Neuronal stem cell (in vitro differentiated cells): ENCODE measurements around the gene CEP295NL.
A peak's percentile ranks its signal among the peaks of the same experiment; 100 is the strongest.
"Not testable (repeated sequence)": the region's sequence is repeated elsewhere in the genome, so short reads cannot be mapped to it uniquely, and the experiment has no call there.

Experiments used
- DNase-seq: peaks from one replicate; pipeline ENCODE4 v3.0.0-alpha.2; 2013; ENCODE audit warnings: low spot score
- H2AFZ ChIP-seq: one replicate; pipeline ENCODE4 v1.6.1; 2013; ENCODE audit warnings: mild to moderate bottlenecking, low read length, inconsistent platforms
- H2AK5ac ChIP-seq: 2 replicates; pipeline ENCODE4 v1.6.1; 2013; ENCODE audit warnings: low read depth, mild to moderate bottlenecking, inconsistent platforms, low read length, moderate library complexity, mixed read lengths
- H2BK120ac ChIP-seq: 2 replicates; pipeline ENCODE4 v1.6.1; 2013; ENCODE audit warnings: low read depth, mild to moderate bottlenecking, inconsistent platforms, low read length, moderate library complexity, mixed read lengths
- H2BK12ac ChIP-seq: one replicate; pipeline ENCODE4 v1.6.1; 2013; ENCODE audit warnings: low read length, inconsistent platforms
- H2BK15ac ChIP-seq: 2 replicates; pipeline ENCODE4 v1.6.1; 2013; ENCODE audit warnings: mild to moderate bottlenecking, low read length, inconsistent platforms, mixed read lengths
- H2BK5ac ChIP-seq: one replicate; pipeline ENCODE4 v1.6.1; 2013; ENCODE audit warnings: inconsistent platforms, mild to moderate bottlenecking, low read length, moderate library complexity
- H3K14ac ChIP-seq: one replicate; pipeline ENCODE4 v1.6.1; 2013; ENCODE audit warnings: low read length, inconsistent platforms
- H3K18ac ChIP-seq: 2 replicates; pipeline ENCODE4 v1.6.1; 2013; ENCODE audit warnings: low read length, inconsistent platforms
- H3K23ac ChIP-seq: 2 replicates; pipeline ENCODE4 v1.6.1; 2013; ENCODE audit warnings: low read depth, mild to moderate bottlenecking, mixed read lengths, low read length, inconsistent platforms; ENCODE audit not compliant: poor library complexity
- H3K27ac ChIP-seq: replicated peaks from 3 replicates; pipeline ENCODE4 v1.5.1; 2013; ENCODE audit warnings: low read length, inconsistent platforms
- H3K27me3 ChIP-seq, 3 experiments: 2 replicates each; pipeline ENCODE4 v1.6.1; 2013; ENCODE audit warnings: low read length in 3 of 3, mild to moderate bottlenecking in 2 of 3, inconsistent platforms in 1 of 3, low read depth in 1 of 3, mixed read lengths in 1 of 3, moderate library complexity in 1 of 3; ENCODE audit not compliant: control insufficient read depth in 3 of 3, insufficient read depth in 3 of 3
- H3K36me3 ChIP-seq, 2 donors: replicated peaks in 1 of 2; 2 replicates each; pipeline ENCODE4 v1.6.1; 2013; ENCODE audit warnings: low read length in 2 of 2; ENCODE audit not compliant: control insufficient read depth in 2 of 2, insufficient read depth in 2 of 2
- H3K4ac ChIP-seq: 2 replicates; pipeline ENCODE4 v1.6.1; 2013; ENCODE audit warnings: inconsistent platforms, mild to moderate bottlenecking, low read length, moderate library complexity
- H3K4me1 ChIP-seq, 2 donors: 1 replicate in 1 of 2; 2 replicates in 1 of 2; pipeline ENCODE4 v1.6.1; 2013; ENCODE audit warnings: low read length in 2 of 2, low read depth in 1 of 2; ENCODE audit not compliant: control insufficient read depth in 2 of 2, insufficient read depth in 1 of 2
- H3K4me2 ChIP-seq: one replicate; pipeline ENCODE4 v1.6.1; 2013; ENCODE audit warnings: mild to moderate bottlenecking, low read length, inconsistent platforms; ENCODE audit not compliant: insufficient read depth, poor library complexity, severe bottlenecking
- H3K4me3 ChIP-seq, 2 donors: 2 replicates each; pipeline ENCODE4 v1.5.1; 2013; ENCODE audit warnings: low read length in 2 of 2, mild to moderate bottlenecking in 2 of 2, inconsistent platforms in 1 of 2, moderate library complexity in 1 of 2
- H3K79me1 ChIP-seq: one replicate; pipeline ENCODE4 v1.6.1; 2013; ENCODE audit warnings: low read depth, mild to moderate bottlenecking, inconsistent platforms, low read length, moderate library complexity
- H3K9ac ChIP-seq: one replicate; pipeline ENCODE4 v1.6.1; 2013; ENCODE audit warnings: mild to moderate bottlenecking, low read depth, low read length, inconsistent platforms; ENCODE audit not compliant: poor library complexity
- H3K9me3 ChIP-seq, 2 donors: replicated peaks in 1 of 2; 2 replicates each; pipeline versions ENCODE3 to v1.6.1; 2013; ENCODE audit warnings: low read length in 2 of 2, mild to moderate bottlenecking in 2 of 2, inconsistent platforms in 1 of 2, low read depth in 1 of 2, mixed read lengths in 1 of 2, moderate library complexity in 1 of 2; ENCODE audit not compliant: control insufficient read depth in 2 of 2, insufficient read depth in 1 of 2
- H4K8ac ChIP-seq: one replicate; pipeline ENCODE4 v1.6.1; 2013; ENCODE audit warnings: low read depth, mild to moderate bottlenecking, inconsistent platforms, low read length, moderate library complexity
- H4K91ac ChIP-seq: one replicate; pipeline ENCODE4 v1.6.1; 2013; ENCODE audit warnings: low read length, low read depth, mild to moderate bottlenecking, inconsistent platforms; ENCODE audit not compliant: poor library complexity
- WGBS, 2 donors: extraction: QIAGEN DNeasy Blood & Tissue Kit; methylation state at CpG; one replicate each; pipeline ENCODE4 v1.1.7; 2013; ENCODE audit warnings: missing lambda C conversion rate in 2 of 2, mixed read lengths in 1 of 2; ENCODE audit not compliant: insufficient read length in 2 of 2, insufficient replicate concordance in 1 of 2; ENCODE audit errors: extremely low coverage in 2 of 2; 5-methylcytosine and 5-hydroxymethylcytosine counted together

Gene CEP295NL

GRCh38 chr17:78904371-78904770, 1.4 kb upstream of the CEP295NL start:
- H2BK5ac ChIP-seq = no peak overlapping the region
- peaks cover 0 to under 1% of the 10 kb centered on the region in 2 donors for H3K9me3 ChIP-seq
- H2BK120ac ChIP-seq = no peak overlapping the region
- no peak overlapping the region for H3K23ac ChIP-seq
- no peak overlapping the region for H2BK15ac ChIP-seq
- no peak overlapping the region for H3K4me2 ChIP-seq
- no peak overlapping the region for H4K91ac ChIP-seq
- no peak overlapping the region for H3K14ac ChIP-seq
- no CpG with 5 or more reads among the region's 9 CpGs for WGBS, 2 donors
- H3K4ac ChIP-seq = no peak overlapping the region
- no peak overlapping the region for H2BK12ac ChIP-seq
- DNase-seq = no peak
- peaks cover 2 to 15% of the 10 kb centered on the region in 2 donors for H3K36me3 ChIP-seq
- peak overlapping the region; percentile 42 for H2AK5ac ChIP-seq
- no peak overlapping the region for H2AFZ ChIP-seq
- H3K4me1 ChIP-seq = peaks cover 17 to 24% of the 10 kb centered on the region in 2 donors
- no peaks in the 10 kb centered on the region for H3K27me3 ChIP-seq
- H3K27ac ChIP-seq = no peak overlapping the region
- H3K9ac ChIP-seq = no peak overlapping the region
- no peak overlapping the region for H3K4me3 ChIP-seq
- peaks cover 7% of the 10 kb centered on the region for H3K79me1 ChIP-seq
- no peak overlapping the region for H3K18ac ChIP-seq
- no peak overlapping the region for H4K8ac ChIP-seq

GRCh38 chr17:78902231-78902630, 770 bp downstream of the CEP295NL start:
- peak overlapping the region; percentile 36 for H2BK12ac ChIP-seq
- H3K14ac ChIP-seq, H3K79me1 ChIP-seq, H3K27me3 ChIP-seq, H4K91ac ChIP-seq, H3K9ac ChIP-seq, DNase-seq, H2BK5ac ChIP-seq, H3K27ac ChIP-seq, H3K4me3 ChIP-seq, H3K9me3 ChIP-seq, H2BK120ac ChIP-seq, H3K4me2 ChIP-seq, H3K4ac ChIP-seq, H2AFZ ChIP-seq, H4K8ac ChIP-seq: not testable (repeated sequence)
- peak overlapping the region; percentile 22 for H3K23ac ChIP-seq
- peaks cover 32% of the 10 kb centered on the region in 2 donors for H3K4me1 ChIP-seq
- no CpG with 5 or more reads among the region's 8 CpGs for WGBS, 2 donors
- H3K18ac ChIP-seq = peak overlapping the region; percentile 20
- peaks cover 2 to 15% of the 10 kb centered on the region in 2 donors for H3K36me3 ChIP-seq
- H2AK5ac ChIP-seq = peak overlapping the region; percentile 61
- H2BK15ac ChIP-seq = peak overlapping the region; percentile 4

- Histone ChIP-seq H3K27me3 (no peaks in the 10 kb centered on the region), H3K23ac (no peak overlapping the region), H3K9me3 (no peaks in the 10 kb centered on the region), H4K91ac (no peak overlapping the region), H2AK5ac (no peak overlapping the region), H3K36me3 (peaks cover 2 to 15% of the 10 kb centered on the region in 2 donors), H2BK120ac (no peak overlapping the region), H3K18ac (no peak overlapping the region), H3K9ac (no peak overlapping the region), H3K14ac (no peak overlapping the region), H2BK5ac (no peak overlapping the region), H3K4me2 (no peak overlapping the region), H2BK15ac (no peak overlapping the region), H3K79me1 (peaks cover 12% of the 10 kb centered on the region), H4K8ac (no peak overlapping the region), H3K4ac (no peak overlapping the region), H3K27ac (no peak overlapping the region), H3K4me1 (peaks cover 32 to 33% of the 10 kb centered on the region in 2 donors), H3K4me3 (no peak overlapping the region), H2BK12ac (no peak overlapping the region), H2AFZ (no peak overlapping the region)
- DNase-seq = no peak
- WGBS, 2 donors = no CpG with 5 or more reads among the region's 10 CpGs
These were observed 1.2 kb downstream of the CEP295NL start for GRCh38 chr17:78901806-78902205.

GRCh38 chr17:78900816-78901215, 2.2 kb downstream of the CEP295NL start:
- Histone ChIP-seq H3K4ac (no peak overlapping the region), H2BK12ac (no peak overlapping the region), H3K18ac (peak overlapping the region; percentile 60), H3K36me3 (peaks cover 2 to 15% of the 10 kb centered on the region in 2 donors), H2AFZ (no peak overlapping the region), H3K4me3 (no peak overlapping the region), H3K4me2 (no peak overlapping the region), H3K23ac (peak overlapping the region; percentile 23), H3K14ac (peak overlapping the region; percentile 59), H2AK5ac (no peak overlapping the region), H2BK15ac (peak overlapping the region; percentile 9), H3K9ac (no peak overlapping the region), H3K9me3 (no peaks in the 10 kb centered on the region), H3K79me1 (peaks cover 17% of the 10 kb centered on the region), H3K4me1 (peaks cover 32 to 37% of the 10 kb centered on the region in 2 donors), H4K8ac (no peak overlapping the region), H2BK5ac (no peak overlapping the region), H2BK120ac (no peak overlapping the region), H4K91ac (no peak overlapping the region), H3K27ac (no peak overlapping the region), H3K27me3 (no peaks in the 10 kb centered on the region)
- DNase-seq = no peak
- WGBS, 2 donors = no CpG with 5 or more reads among the region's 29 CpGs
